Measurements from ENCODE around the gene ANKRD22.

ANKRD22 gene

GRCh38 chr10:88794731-88795130 is 56.9 kb downstream of the ANKRD22 start:
- DNase-seq (ENCODE audit: low read depth), result no peak

GRCh38 chr10:88793712-88794299 is 57.8 kb downstream of the ANKRD22 start:
- no peak for DNase-seq (ENCODE audit: low read depth)

GRCh38 chr10:88792661-88793060 is 59.0 kb downstream of the ANKRD22 start:
- DNase-seq (ENCODE audit: low read depth), result no peak

- DNase-seq (ENCODE audit: low read depth), result no peak
Observed at GRCh38 chr10:88791924-88792323, 59.7 kb downstream of the ANKRD22 start.

GRCh38 chr10:88788924-88789323 is 62.7 kb downstream of the ANKRD22 start:
- no peak for DNase-seq (ENCODE audit: low read depth)

- DNase-seq (ENCODE audit: low read depth), result no peak
Observed at GRCh38 chr10:88787463-88787862, 64.2 kb downstream of the ANKRD22 start.

GRCh38 chr10:88786032-88786770 is 65.4 kb downstream of the ANKRD22 start:
- DNase-seq (ENCODE audit: low read depth), result no peak

- no peak for DNase-seq (ENCODE audit: low read depth)
Observed at GRCh38 chr10:88783724-88784123, 67.9 kb downstream of the ANKRD22 start.

GRCh38 chr10:88782222-88782621 is 69.4 kb downstream of the ANKRD22 start:
- no peak for DNase-seq (ENCODE audit: low read depth)

GRCh38 chr10:88781206-88781605 is 70.4 kb downstream of the ANKRD22 start:
- no peak for DNase-seq (ENCODE audit: low read depth)

Data from activated gamma-delta T cell treated with anti-CD3 and anti-CD28 coated beads, Interleukin-2, amount 50 U/mL, for 16 hours (primary cell).